Activated T-cell treated with anti-CD3 and anti-CD28 coated beads, Interleukin-2, amount 50 U/mL, for 4 hours (primary cell): ENCODE results near the gene FAM20B. TPM values are rescaled to one million over a fixed set of nuclear protein-coding genes. Genes with fewer than 3 reads are reported as not detected.

Experiments used
- ATAC-seq, 2 donors: fragments of 200-7000 bp; cut with Tn5 transposase; one replicate each; pipeline ENCODE4 v1.10.0; 2021
- DNase-seq: peaks from one replicate; pipeline ENCODE4 v3.0.0-alpha.2; 2020
- H3K27me3 Mint-ChIP-seq: one replicate; pipeline ENCODE4 v1.8.0; 2021; ENCODE audit warnings: low read depth, mixed read lengths
- H3K36me3 Mint-ChIP-seq: one replicate; pipeline ENCODE4 v1.8.0; 2022; ENCODE audit warnings: mixed read lengths; ENCODE audit not compliant: insufficient read depth
- H3K4me1 Mint-ChIP-seq: one replicate; pipeline ENCODE4 v1.8.0; 2021; ENCODE audit warnings: low read depth, mixed read lengths
- H3K4me3 Mint-ChIP-seq: one replicate; pipeline ENCODE4 v1.8.0; 2021; ENCODE audit warnings: mild to moderate bottlenecking, moderate library complexity, mixed read lengths
- H3K9me3 Mint-ChIP-seq: one replicate; pipeline ENCODE4 v1.8.0; 2021; ENCODE audit warnings: mixed read lengths
- total RNA-seq, 3 donors: library from RNA; stranded (reverse); gene quantifications; one replicate each; pipeline ENCODE4 v1.2.1, GENCODE V29; 2021

Gene FAM20B
- total RNA-seq, 3 donors from 2014 or later: 35.1 to 37.9 (median 35.7) TPM

- H3K4me3 Mint-ChIP-seq: no peak overlapping the region
- H3K27me3 Mint-ChIP-seq: peaks cover 2% of the 10 kb centered on the region
- peaks cover under 1% of the 10 kb centered on the region for H3K4me1 Mint-ChIP-seq
- DNase-seq (no peak), ATAC-seq (no peak)
- no peaks in the 10 kb centered on the region for H3K9me3 Mint-ChIP-seq
- no peaks in the 10 kb centered on the region for H3K36me3 Mint-ChIP-seq
Measured at GRCh38 chr1:179012038-179012437, 13.7 kb upstream of the FAM20B start.

GRCh38 chr1:179014123-179014522 lies 11.6 kb upstream of the FAM20B start:
- H3K4me3 Mint-ChIP-seq: no peak overlapping the region
- no peak for DNase-seq
- no peaks in the 10 kb centered on the region for H3K9me3 Mint-ChIP-seq
- H3K27me3 Mint-ChIP-seq: peaks cover 2% of the 10 kb centered on the region
- peaks cover 2% of the 10 kb centered on the region for H3K4me1 Mint-ChIP-seq
- H3K36me3 Mint-ChIP-seq: no peaks in the 10 kb centered on the region
- ATAC-seq: no peak

- Mint-ChIP-seq H3K36me3 (no peaks in the 10 kb centered on the region), H3K4me1 (peaks cover 2% of the 10 kb centered on the region), H3K27me3 (peaks cover 6% of the 10 kb centered on the region), H3K9me3 (no peaks in the 10 kb centered on the region), H3K4me3 (no peak overlapping the region)
- no peak for DNase-seq
- ATAC-seq: no peak
Measured at GRCh38 chr1:179015396-179015795, 10.3 kb upstream of the FAM20B start.

GRCh38 chr1:179016706-179017382 lies 8.8 kb upstream of the FAM20B start:
- no peaks in the 10 kb centered on the region for H3K9me3 Mint-ChIP-seq
- peaks cover 2% of the 10 kb centered on the region for H3K4me1 Mint-ChIP-seq
- H3K36me3 Mint-ChIP-seq: no peaks in the 10 kb centered on the region
- H3K4me3 Mint-ChIP-seq: no peak overlapping the region
- peaks cover 3% of the 10 kb centered on the region for H3K27me3 Mint-ChIP-seq
- DNase-seq (no peak), ATAC-seq (no peak)

GRCh38 chr1:179017383-179018326 lies 8.0 kb upstream of the FAM20B start:
- DNase-seq (no peak), ATAC-seq (no peak)
- Mint-ChIP-seq H3K9me3 (no peaks in the 10 kb centered on the region), H3K4me1 (peaks cover 2% of the 10 kb centered on the region), H3K36me3 (no peaks in the 10 kb centered on the region), H3K27me3 (peaks cover 3% of the 10 kb centered on the region), H3K4me3 (no peak overlapping the region)

GRCh38 chr1:179021873-179022272 lies 3.8 kb upstream of the FAM20B start:
- Mint-ChIP-seq H3K4me3 (no peak overlapping the region), H3K27me3 (peaks cover 3% of the 10 kb centered on the region), H3K9me3 (no peaks in the 10 kb centered on the region), H3K36me3 (no peaks in the 10 kb centered on the region), H3K4me1 (peaks cover 16% of the 10 kb centered on the region)
- ATAC-seq (no peak), DNase-seq (no peak)

- Mint-ChIP-seq H3K4me3 (peak overlapping the region; percentile 79), H3K4me1 (peaks cover 33% of the 10 kb centered on the region), H3K9me3 (no peaks in the 10 kb centered on the region), H3K36me3 (no peaks in the 10 kb centered on the region), H3K27me3 (peaks cover 3% of the 10 kb centered on the region)
- ATAC-seq: no peak
- DNase-seq: no peak
Measured at GRCh38 chr1:179023946-179024650, 1.6 kb upstream of the FAM20B start.

- H3K9me3 Mint-ChIP-seq: no peaks in the 10 kb centered on the region
- H3K4me1 Mint-ChIP-seq: peaks cover 53% of the 10 kb centered on the region
- DNase-seq (peak; percentile 68), ATAC-seq (peak; percentile 89)
- no peaks in the 10 kb centered on the region for H3K36me3 Mint-ChIP-seq
- H3K27me3 Mint-ChIP-seq: no peaks in the 10 kb centered on the region
- H3K4me3 Mint-ChIP-seq: peak overlapping the region; percentile 97
Measured at GRCh38 chr1:179025975-179026812, 500 bp downstream of the FAM20B start.

- no peak for ATAC-seq
- Mint-ChIP-seq H3K4me1 (peaks cover 61% of the 10 kb centered on the region), H3K36me3 (no peaks in the 10 kb centered on the region), H3K9me3 (no peaks in the 10 kb centered on the region), H3K27me3 (no peaks in the 10 kb centered on the region), H3K4me3 (peak overlapping the region; percentile 97)
- no peak for DNase-seq
Measured at GRCh38 chr1:179026813-179027669, 1.3 kb downstream of the FAM20B start.

GRCh38 chr1:179029321-179029759 lies 3.6 kb downstream of the FAM20B start:
- H3K27me3 Mint-ChIP-seq: no peaks in the 10 kb centered on the region
- no peaks in the 10 kb centered on the region for H3K36me3 Mint-ChIP-seq
- peak overlapping the region; percentile 29 for H3K4me3 Mint-ChIP-seq
- H3K9me3 Mint-ChIP-seq: no peaks in the 10 kb centered on the region
- peaks cover 76% of the 10 kb centered on the region for H3K4me1 Mint-ChIP-seq
- DNase-seq (no peak), ATAC-seq (no peak)

GRCh38 chr1:179030130-179030529 lies 4.4 kb downstream of the FAM20B start:
- H3K9me3 Mint-ChIP-seq: no peaks in the 10 kb centered on the region

GRCh38 chr1:179030683-179031082 lies 5.0 kb downstream of the FAM20B start:
- Mint-ChIP-seq H3K4me3 (peak overlapping the region; percentile 19), H3K9me3 (no peaks in the 10 kb centered on the region), H3K4me1 (peaks cover 82% of the 10 kb centered on the region), H3K36me3 (peaks cover 2% of the 10 kb centered on the region), H3K27me3 (no peaks in the 10 kb centered on the region)
- no peak for ATAC-seq
- no peak for DNase-seq

More at GRCh38 chr1:179030130-179030529, 4.4 kb downstream of the FAM20B start:
- H3K36me3 Mint-ChIP-seq: no peaks in the 10 kb centered on the region
- ATAC-seq (no peak), DNase-seq (no peak)
- no peaks in the 10 kb centered on the region for H3K27me3 Mint-ChIP-seq
- no peak overlapping the region for H3K4me3 Mint-ChIP-seq
- H3K4me1 Mint-ChIP-seq: peaks cover 81% of the 10 kb centered on the region

- peaks cover 85% of the 10 kb centered on the region for H3K4me1 Mint-ChIP-seq
- no peaks in the 10 kb centered on the region for H3K9me3 Mint-ChIP-seq
- H3K36me3 Mint-ChIP-seq: peaks cover 2% of the 10 kb centered on the region
- no peaks in the 10 kb centered on the region for H3K27me3 Mint-ChIP-seq
- ATAC-seq (no peak), DNase-seq (no peak)
- H3K4me3 Mint-ChIP-seq: no peak overlapping the region
Measured at GRCh38 chr1:179031284-179031683, 5.6 kb downstream of the FAM20B start.
